ENCODE measurements around the gene RAB11B. TPM values are rescaled to one million over a fixed set of nuclear protein-coding genes. Genes with fewer than 3 reads are reported as not detected.

RAB11B gene
- total and polyA plus RNA-seq, 9 of the 15 experiments (the other 6 are each of a cell fraction or from before 2014, with no cell fraction given): 0.74 to 71.0 (median 13.8) TPM

- TF ChIP-seq, protein P1, sequence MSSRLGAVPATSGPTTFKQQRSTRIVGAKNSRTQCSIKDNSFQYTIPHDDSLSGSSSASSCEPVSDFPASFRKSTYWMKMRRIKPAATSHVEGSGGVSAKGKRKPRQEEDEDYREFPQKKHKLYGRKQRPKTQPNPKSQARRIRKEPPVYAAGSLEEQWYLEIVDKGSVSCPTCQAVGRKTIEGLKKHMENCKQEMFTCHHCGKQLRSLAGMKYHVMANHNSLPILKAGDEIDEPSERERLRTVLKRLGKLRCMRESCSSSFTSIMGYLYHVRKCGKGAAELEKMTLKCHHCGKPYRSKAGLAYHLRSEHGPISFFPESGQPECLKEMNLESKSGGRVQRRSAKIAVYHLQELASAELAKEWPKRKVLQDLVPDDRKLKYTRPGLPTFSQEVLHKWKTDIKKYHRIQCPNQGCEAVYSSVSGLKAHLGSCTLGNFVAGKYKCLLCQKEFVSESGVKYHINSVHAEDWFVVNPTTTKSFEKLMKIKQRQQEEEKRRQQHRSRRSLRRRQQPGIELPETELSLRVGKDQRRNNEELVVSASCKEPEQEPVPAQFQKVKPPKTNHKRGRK (tag; IDR thresholded peaks at IDR 0.05): no peak
- peak; percentile 43; the same call in 1 of the 2 replicates for TF ChIP-seq KLF13 (tag; IDR thresholded peaks at IDR 0.05; ENCODE audit: borderline replicate concordance, low read depth)
- TF ChIP-seq CUX1 (CRISPR knock-in tag; IDR thresholded peaks at IDR 0.05): no peak
- TF ChIP-seq, protein P2, sequence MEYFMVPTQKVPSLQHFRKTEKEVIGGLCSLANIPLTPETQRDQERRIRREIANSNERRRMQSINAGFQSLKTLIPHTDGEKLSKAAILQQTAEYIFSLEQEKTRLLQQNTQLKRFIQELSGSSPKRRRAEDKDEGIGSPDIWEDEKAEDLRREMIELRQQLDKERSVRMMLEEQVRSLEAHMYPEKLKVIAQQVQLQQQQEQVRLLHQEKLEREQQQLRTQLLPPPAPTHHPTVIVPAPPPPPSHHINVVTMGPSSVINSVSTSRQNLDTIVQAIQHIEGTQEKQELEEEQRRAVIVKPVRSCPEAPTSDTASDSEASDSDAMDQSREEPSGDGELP (CRISPR knock-in tag; IDR thresholded peaks at IDR 0.05; ENCODE audit: borderline replicate concordance): peak; percentile 56
- no peak for TF ChIP-seq RBM34 (IDR thresholded peaks at IDR 0.05; ENCODE audit: borderline replicate concordance, insufficient read depth, low read length)
- TF ChIP-seq C11orf30 (IDR thresholded peaks at IDR 0.05; ENCODE audit: low read depth): peak; percentile 19; the same call in 1 of the 2 replicates
- TF ChIP-seq ZNF436 (CRISPR knock-in tag; IDR thresholded peaks at IDR 0.05): no peak
- TF ChIP-seq, protein P3, sequence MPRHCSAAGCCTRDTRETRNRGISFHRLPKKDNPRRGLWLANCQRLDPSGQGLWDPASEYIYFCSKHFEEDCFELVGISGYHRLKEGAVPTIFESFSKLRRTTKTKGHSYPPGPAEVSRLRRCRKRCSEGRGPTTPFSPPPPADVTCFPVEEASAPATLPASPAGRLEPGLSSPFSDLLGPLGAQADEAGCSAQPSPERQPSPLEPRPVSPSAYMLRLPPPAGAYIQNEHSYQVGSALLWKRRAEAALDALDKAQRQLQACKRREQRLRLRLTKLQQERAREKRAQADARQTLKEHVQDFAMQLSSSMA (CRISPR knock-in tag; IDR thresholded peaks at IDR 0.05): peak; percentile 60; the same call in 1 of the 2 replicates
- no peak for TF ChIP-seq ZNF79 (CRISPR knock-in tag; IDR thresholded peaks at IDR 0.05; ENCODE audit: low read depth)
- TF ChIP-seq DIDO1 (tag; IDR thresholded peaks at IDR 0.05; ENCODE audit: low read depth): no peak
- peak in 1 of 2 experiments; percentile 85; a peak in 2 of 4 replicates for TF ChIP-seq TEAD1 (CRISPR knock-in tag; IDR thresholded peaks at IDR 0.05)
- TF ChIP-seq CTBP1 (IDR thresholded peaks at IDR 0.05; ENCODE audit: borderline replicate concordance): peak; percentile 85; the same call in 1 of the 2 replicates
- TF ChIP-seq, protein P4, sequence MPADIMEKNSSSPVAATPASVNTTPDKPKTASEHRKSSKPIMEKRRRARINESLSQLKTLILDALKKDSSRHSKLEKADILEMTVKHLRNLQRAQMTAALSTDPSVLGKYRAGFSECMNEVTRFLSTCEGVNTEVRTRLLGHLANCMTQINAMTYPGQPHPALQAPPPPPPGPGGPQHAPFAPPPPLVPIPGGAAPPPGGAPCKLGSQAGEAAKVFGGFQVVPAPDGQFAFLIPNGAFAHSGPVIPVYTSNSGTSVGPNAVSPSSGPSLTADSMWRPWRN (IDR thresholded peaks at IDR 0.05; ENCODE audit: low read depth): 0 out of 2 replicates have a peak, but pooled peaks have one; percentile 23
- TF ChIP-seq ZSCAN32 (CRISPR knock-in tag; IDR thresholded peaks at IDR 0.05): no peak
- TF ChIP-seq CBX2 (IDR thresholded peaks at IDR 0.05; ENCODE audit: insufficient read depth, low read length, poor library complexity, severe bottlenecking): no peak
Observed at GRCh38 chr19:8444677-8445487, 54.7 kb downstream of the RAB11B start, which contains the start of gene HNRNPM (continued).

Data from K562 (cell line).